Aorta (tissue), 5 donors: ENCODE measurements around the gene NSL1. TPM values are rescaled to one million over a fixed set of nuclear protein-coding genes. Genes with fewer than 3 reads are reported as not detected.
A peak's percentile ranks its signal among the peaks of the same experiment; 100 is the strongest.

Experiments
- ATAC-seq: fragments of 200-7000 bp; cut with Tn5 transposase; one replicate; pipeline ENCODE4 v1.9.1; 2022; ENCODE audit warnings: moderate library complexity; ENCODE audit not compliant: low FRiP score
- DNase-seq, 2 donors: peaks; one replicate each; pipeline ENCODE4 v3.0.0-alpha.2; 2020
- H3K27ac ChIP-seq, 2 donors: one replicate each; pipeline ENCODE4 v1.5.1; 2013; ENCODE audit warnings: low read length in 2 of 2, mild to moderate bottlenecking in 2 of 2, moderate library complexity in 2 of 2, control low read depth in 1 of 2, inconsistent platforms in 1 of 2, low read depth in 1 of 2
- H3K27me3 ChIP-seq, 2 donors: one replicate each; pipeline ENCODE4 v1.6.1; 2013; ENCODE audit warnings: control low read depth in 1 of 2, low read length in 1 of 2, mild to moderate bottlenecking in 1 of 2, moderate library complexity in 1 of 2; ENCODE audit not compliant: insufficient read depth in 2 of 2, control insufficient read depth in 1 of 2
- H3K36me3 ChIP-seq, 2 donors: one replicate each; pipeline ENCODE4 v1.6.1; 2013; ENCODE audit warnings: control low read depth in 1 of 2, low read length in 1 of 2, mild to moderate bottlenecking in 1 of 2; ENCODE audit not compliant: insufficient read depth in 2 of 2, control insufficient read depth in 1 of 2
- H3K4me1 ChIP-seq, 2 donors: one replicate each; pipeline ENCODE4 v1.6.1; 2013; ENCODE audit warnings: low read length in 2 of 2, control low read depth in 1 of 2, mild to moderate bottlenecking in 1 of 2, moderate library complexity in 1 of 2; ENCODE audit not compliant: insufficient read depth in 2 of 2, control insufficient read depth in 1 of 2
- H3K4me3 ChIP-seq, 2 donors: one replicate each; pipeline ENCODE4 v1.5.1; 2013; ENCODE audit warnings: low read length in 2 of 2, control low read depth in 1 of 2, mild to moderate bottlenecking in 1 of 2
- H3K9me3 ChIP-seq: one replicate; pipeline ENCODE4 v1.6.1; 2013; ENCODE audit warnings: mild to moderate bottlenecking, low read length; ENCODE audit not compliant: control insufficient read depth
- WGBS, 2 donors: extraction: QIAGEN DNeasy Blood & Tissue Kit; methylation state at CpG; one replicate each; pipeline ENCODE4 v1.1.7; 2013; 5-methylcytosine and 5-hydroxymethylcytosine counted together
- intact Hi-C, 2 donors: fragments of 100-400 bp; cut with DNase I; formaldehyde crosslinking; loops; one replicate each; pipeline versions ENCODE4 v1.14.2 to v1.15.0; 2022
- polyA plus RNA-seq, 2 donors: library from polyadenylated mRNA; stranded (reverse); fragments of 200-250 nt; gene quantifications; one replicate each; pipeline ENCODE4 v1.2.3, GENCODE V29; 2013
- total RNA-seq, 2 donors: library from RNA; stranded (reverse); fragmentation: NEBNext Ultra II Directional; extraction: Animal tissue kit (Norgen Biotek cat#: 25700); gene quantifications; one replicate each; pipeline ENCODE4 v1.2.1, GENCODE V29; 2021
- donor health status: healthy with polysubstance abuse.
- donor health status: Bipolar disorder and iron deficiency.
- donor health status: DM: no; HTN: no; CAD: no.
- donor health status: DM: no; HTN: no; CAD: no.
- donor health status: DM: yes; HTN: yes; CAD: no.

Gene NSL1
- total and polyA plus RNA-seq, 4 donors, result 17.7 to 30.5 (median 27.7) TPM

- intact Hi-C loops, result loop anchor here in 1 of 2 donors (5.0 kb wide), 1 partner anchor 63 kb away; the partner anchor contains the start of gene FLVCR1
- Histone ChIP-seq H3K27me3 (no peaks in the 10 kb centered on the region), H3K9me3 (no peaks in the 10 kb centered on the region), H3K27ac (no peak overlapping the region), H3K36me3 (no peaks in the 10 kb centered on the region), H3K4me3 (no peak overlapping the region), H3K4me1 (no peaks in the 10 kb centered on the region)
- 86% methylated on average over 1 of the region's 1 CpG for WGBS, 2 donors
- DNase-seq (no peak), ATAC-seq (no peak)
These were observed 3.0 kb upstream of the NSL1 start for GRCh38 chr1:212794561-212795014.

DNA sequence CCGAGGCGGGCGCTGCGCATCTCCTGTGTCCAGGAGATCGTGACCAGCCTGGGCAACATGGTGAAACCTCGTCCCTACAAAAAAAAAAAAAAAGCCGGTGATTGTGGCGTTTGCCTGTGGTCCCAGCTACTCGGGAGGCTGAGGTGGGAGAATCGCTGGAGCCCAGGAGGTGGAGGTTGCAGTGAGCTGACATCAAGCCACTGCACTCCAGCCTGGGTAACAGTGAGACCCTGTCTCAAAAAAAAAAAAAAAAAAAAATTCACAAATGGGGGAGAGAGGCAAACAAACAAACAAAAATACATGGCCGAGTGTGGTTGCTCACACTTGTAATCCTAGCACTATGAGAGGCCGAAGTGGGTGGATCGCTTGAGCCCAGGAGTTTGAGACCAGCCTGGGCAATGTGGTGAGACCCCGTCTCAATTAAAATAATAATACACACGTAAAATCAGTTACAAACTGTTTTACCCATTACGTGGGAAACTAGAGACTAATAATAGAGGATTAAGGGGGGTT is 875 bp upstream of the NSL1 start:
- ATAC-seq (peak; percentile 62), DNase-seq (no peak)
- Histone ChIP-seq H3K4me3 (peak overlapping the region; percentile 75 to 87), H3K27me3 (no peaks in the 10 kb centered on the region), H3K36me3 (no peaks in the 10 kb centered on the region), H3K9me3 (no peaks in the 10 kb centered on the region), H3K27ac (peak overlapping the region in 1 of 2 donors; percentile 93), H3K4me1 (no peaks in the 10 kb centered on the region)
- intact Hi-C loops, result loop anchor here in 1 of 2 donors (5.0 kb wide), 1 partner anchor 65 kb away; the partner anchor contains the start of gene FLVCR1
- WGBS, 2 donors, result 11 to 12% methylated on average over 16 of the region's 16 CpGs

- no peaks in the 10 kb centered on the region for H3K4me1 ChIP-seq
- no peaks in the 10 kb centered on the region for H3K9me3 ChIP-seq
- WGBS, 2 donors, result 0% methylated on average over 22 of the region's 22 CpGs
- no peaks in the 10 kb centered on the region for H3K36me3 ChIP-seq
- H3K27ac ChIP-seq, result peak overlapping the region in 1 of 2 donors; percentile 39
- intact Hi-C loops, result loop anchor here in 1 of 2 donors (5.0 kb wide), 1 partner anchor 66 kb away; the partner anchor contains the start of gene FLVCR1
- H3K4me3 ChIP-seq, result peak overlapping the region; percentile 87 to 98
- H3K27me3 ChIP-seq, result no peaks in the 10 kb centered on the region
- no peak for DNase-seq
- peak; percentile 64 for ATAC-seq
These were observed 309 bp downstream of the NSL1 start for GRCh38 chr1:212791261-212791675.

- DNase-seq (no peak), ATAC-seq (no peak)
- Histone ChIP-seq H3K9me3 (no peaks in the 10 kb centered on the region), H3K36me3 (peaks cover 0 to 2% of the 10 kb centered on the region in 2 donors), H3K27ac (no peak overlapping the region), H3K27me3 (no peaks in the 10 kb centered on the region), H3K4me3 (no peak overlapping the region), H3K4me1 (no peaks in the 10 kb centered on the region)
- 95 to 96% methylated on average over 1 of the region's 1 CpG for WGBS, 2 donors
- intact Hi-C loops, result loop anchor here in 1 of 2 donors (10.0 kb wide), 1 partner anchor 331 kb away; no protein-coding TSS in a partner anchor
These were observed 5.7 kb downstream of the NSL1 start for GRCh38 chr1:212785871-212786270.

- no peak overlapping the region for H3K4me3 ChIP-seq
- intact Hi-C loops, result loop anchor here (2.0 to 10.0 kb wide), 4 partner anchors 117 to 329 kb away; no protein-coding TSS in a partner anchor
- no peaks in the 10 kb centered on the region for H3K27me3 ChIP-seq
- no peak for DNase-seq
- WGBS, 2 donors, result 61 to 63% methylated on average over 1 of the region's 1 CpG
- no peaks in the 10 kb centered on the region for H3K4me1 ChIP-seq
- no peak for ATAC-seq
- no peaks in the 10 kb centered on the region for H3K9me3 ChIP-seq
- no peak overlapping the region for H3K27ac ChIP-seq
- peaks cover 0 to 2% of the 10 kb centered on the region in 2 donors for H3K36me3 ChIP-seq
These were observed 7.6 kb downstream of the NSL1 start for GRCh38 chr1:212783976-212784375.

DNA sequence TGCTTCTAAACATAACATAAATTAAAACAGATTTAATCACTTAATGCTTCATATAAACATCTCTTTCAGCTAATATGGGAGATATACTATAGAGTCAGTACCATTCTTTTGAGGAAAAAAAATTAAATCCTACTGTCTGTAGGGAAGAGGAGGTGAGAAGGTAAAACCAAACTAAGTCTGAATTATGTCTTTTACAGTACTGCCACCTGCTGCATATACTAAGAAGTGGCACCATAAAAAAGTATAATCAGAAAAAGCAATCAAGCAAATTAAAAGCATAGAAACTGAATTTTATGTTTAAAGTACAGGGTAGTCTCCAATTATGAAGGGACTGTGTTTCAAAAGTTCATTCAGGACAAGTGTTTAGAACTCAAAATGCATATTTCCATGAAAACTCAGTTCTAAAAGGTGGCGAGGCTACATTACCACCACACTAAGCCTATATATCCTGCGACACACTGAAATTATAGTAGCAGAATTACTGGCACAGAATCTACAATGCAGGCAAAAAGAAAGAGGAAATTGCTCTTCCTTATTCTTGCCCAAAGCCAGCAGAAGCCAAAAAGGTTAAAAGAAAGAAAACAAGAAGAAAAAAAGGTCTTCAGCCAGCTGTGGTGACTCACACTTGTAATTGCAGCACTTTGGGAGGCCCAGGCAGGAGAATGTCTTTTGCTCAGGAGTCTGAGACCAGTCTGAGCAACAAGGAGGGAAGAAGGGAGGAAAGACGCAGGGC is 9.0 kb downstream of the NSL1 start:
- no peaks in the 10 kb centered on the region for H3K4me1 ChIP-seq
- no peak for ATAC-seq
- no peaks in the 10 kb centered on the region for H3K27me3 ChIP-seq
- peaks cover 0 to 2% of the 10 kb centered on the region in 2 donors for H3K36me3 ChIP-seq
- no peak for DNase-seq
- H3K4me3 ChIP-seq, result no peak overlapping the region
- no peak overlapping the region for H3K27ac ChIP-seq
- 93 to 94% methylated on average over 3 of the region's 3 CpGs for WGBS, 2 donors
- intact Hi-C loops, result loop anchor here (2.0 to 10.0 kb wide), 4 partner anchors 115 to 328 kb away; no protein-coding TSS in a partner anchor
- H3K9me3 ChIP-seq, result no peaks in the 10 kb centered on the region

GRCh38 chr1:212781225-212781624 is 10.4 kb downstream of the NSL1 start:
- no peaks in the 10 kb centered on the region for H3K27me3 ChIP-seq
- 91 to 98% methylated on average over 2 of the region's 2 CpGs for WGBS, 2 donors
- H3K4me3 ChIP-seq, result no peak overlapping the region
- no peak overlapping the region for H3K27ac ChIP-seq
- peaks cover 0 to 2% of the 10 kb centered on the region in 2 donors for H3K36me3 ChIP-seq
- no peaks in the 10 kb centered on the region for H3K9me3 ChIP-seq
- ATAC-seq, result no peak
- H3K4me1 ChIP-seq, result no peaks in the 10 kb centered on the region
- DNase-seq, result no peak
- intact Hi-C loops, result loop anchor here (5.0 to 10.0 kb wide), 3 partner anchors 114 to 326 kb away; no protein-coding TSS in a partner anchor

GRCh38 chr1:212780759-212781158 is 10.8 kb downstream of the NSL1 start:
- no peak overlapping the region for H3K4me3 ChIP-seq
- DNase-seq (no peak), ATAC-seq (no peak)
- H3K9me3 ChIP-seq, result no peaks in the 10 kb centered on the region
- no peaks in the 10 kb centered on the region for H3K4me1 ChIP-seq
- no peaks in the 10 kb centered on the region for H3K27me3 ChIP-seq
- no peak overlapping the region for H3K27ac ChIP-seq
- peaks cover 0 to 2% of the 10 kb centered on the region in 2 donors for H3K36me3 ChIP-seq
- intact Hi-C loops, result loop anchor here (5.0 to 10.0 kb wide), 3 partner anchors 113 to 326 kb away; no protein-coding TSS in a partner anchor
- WGBS, 2 donors, result 95% methylated on average over 3 of the region's 3 CpGs
